Ishikawa (cell line): ENCODE measurements around the gene LAMA1.

Experiments used
- CEBPB ChIP-seq: IDR thresholded peaks from 2 replicates; pipeline ENCODE4 v1.6.1; 2012
- CREB1 ChIP-seq: IDR thresholded peaks from 2 replicates; pipeline ENCODE4 v1.6.1; 2012; ENCODE audit warnings: low read depth
- EGR1 ChIP-seq: IDR thresholded peaks from 2 replicates; pipeline ENCODE4 v1.6.1; 2012
- EP300 ChIP-seq: IDR thresholded peaks from 2 replicates; pipeline ENCODE4 v1.6.1; 2012; ENCODE audit warnings: borderline replicate concordance
- FOXM1 ChIP-seq: IDR thresholded peaks from 2 replicates; pipeline ENCODE4 v1.6.1; 2012; ENCODE audit warnings: low read depth, borderline replicate concordance
- NFIC ChIP-seq: IDR thresholded peaks from 2 replicates; pipeline ENCODE4 v1.6.1; 2012
- RAD21 ChIP-seq: IDR thresholded peaks from 2 replicates; pipeline ENCODE4 v1.6.1; 2012; ENCODE audit warnings: low read depth
- TAF1 ChIP-seq: IDR thresholded peaks from 2 replicates; pipeline ENCODE4 v1.6.1; 2012; ENCODE audit warnings: low read depth, mild to moderate bottlenecking
- TCF12 ChIP-seq: IDR thresholded peaks from 2 replicates; pipeline ENCODE4 v1.6.1; 2012; ENCODE audit warnings: low read depth
- TEAD4 ChIP-seq: IDR thresholded peaks from 2 replicates; pipeline ENCODE4 v1.6.1; 2012
- YY1 ChIP-seq: IDR thresholded peaks from 2 replicates; pipeline ENCODE4 v1.6.1; 2012; ENCODE audit warnings: low read depth
- ZBTB7A ChIP-seq: IDR thresholded peaks from 2 replicates; pipeline ENCODE4 v1.6.1; 2012; ENCODE audit warnings: low read depth
- TF ChIP-seq, protein P1 (sequence below): IDR thresholded peaks from 2 replicates; pipeline ENCODE4 v1.6.1; 2012; ENCODE audit warnings: low read depth, mild to moderate bottlenecking
- TF ChIP-seq, protein P2 (sequence below): IDR thresholded peaks from 2 replicates; pipeline ENCODE4 v1.6.1; 2012
- TF ChIP-seq, protein P3 (sequence below): IDR thresholded peaks from 2 replicates; pipeline ENCODE4 v1.6.1; 2012

Gene LAMA1

DNA sequence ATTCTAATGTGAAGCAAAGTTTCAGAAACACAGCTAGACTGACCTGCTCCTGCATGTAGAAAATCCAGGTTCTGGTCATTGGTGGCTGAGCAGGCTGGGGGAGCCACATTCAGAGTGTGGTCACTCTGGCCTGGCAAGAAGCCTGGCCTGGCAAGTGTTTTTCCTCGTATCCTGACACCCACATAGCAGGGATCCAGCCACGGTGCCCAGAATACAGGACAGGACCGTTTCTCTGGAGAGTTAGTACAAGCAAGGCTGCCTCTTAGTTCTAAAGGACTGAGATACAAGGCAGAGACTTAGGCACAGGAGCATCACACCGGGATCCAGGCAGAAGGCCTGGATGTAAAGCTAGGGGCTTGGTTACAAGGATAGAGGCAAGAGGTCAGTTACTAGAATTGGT, 4.8 kb upstream of the LAMA1 start:
- TF ChIP-seq FOXM1 (no peak), NFIC (no peak), TEAD4 (no peak), CREB1 (no peak), RAD21 (no peak), ZBTB7A (no peak), EP300 (no peak), TCF12 (no peak), TAF1 (no peak), YY1 (no peak), EGR1 (no peak), CEBPB (no peak)
- TF ChIP-seq, protein P1, sequence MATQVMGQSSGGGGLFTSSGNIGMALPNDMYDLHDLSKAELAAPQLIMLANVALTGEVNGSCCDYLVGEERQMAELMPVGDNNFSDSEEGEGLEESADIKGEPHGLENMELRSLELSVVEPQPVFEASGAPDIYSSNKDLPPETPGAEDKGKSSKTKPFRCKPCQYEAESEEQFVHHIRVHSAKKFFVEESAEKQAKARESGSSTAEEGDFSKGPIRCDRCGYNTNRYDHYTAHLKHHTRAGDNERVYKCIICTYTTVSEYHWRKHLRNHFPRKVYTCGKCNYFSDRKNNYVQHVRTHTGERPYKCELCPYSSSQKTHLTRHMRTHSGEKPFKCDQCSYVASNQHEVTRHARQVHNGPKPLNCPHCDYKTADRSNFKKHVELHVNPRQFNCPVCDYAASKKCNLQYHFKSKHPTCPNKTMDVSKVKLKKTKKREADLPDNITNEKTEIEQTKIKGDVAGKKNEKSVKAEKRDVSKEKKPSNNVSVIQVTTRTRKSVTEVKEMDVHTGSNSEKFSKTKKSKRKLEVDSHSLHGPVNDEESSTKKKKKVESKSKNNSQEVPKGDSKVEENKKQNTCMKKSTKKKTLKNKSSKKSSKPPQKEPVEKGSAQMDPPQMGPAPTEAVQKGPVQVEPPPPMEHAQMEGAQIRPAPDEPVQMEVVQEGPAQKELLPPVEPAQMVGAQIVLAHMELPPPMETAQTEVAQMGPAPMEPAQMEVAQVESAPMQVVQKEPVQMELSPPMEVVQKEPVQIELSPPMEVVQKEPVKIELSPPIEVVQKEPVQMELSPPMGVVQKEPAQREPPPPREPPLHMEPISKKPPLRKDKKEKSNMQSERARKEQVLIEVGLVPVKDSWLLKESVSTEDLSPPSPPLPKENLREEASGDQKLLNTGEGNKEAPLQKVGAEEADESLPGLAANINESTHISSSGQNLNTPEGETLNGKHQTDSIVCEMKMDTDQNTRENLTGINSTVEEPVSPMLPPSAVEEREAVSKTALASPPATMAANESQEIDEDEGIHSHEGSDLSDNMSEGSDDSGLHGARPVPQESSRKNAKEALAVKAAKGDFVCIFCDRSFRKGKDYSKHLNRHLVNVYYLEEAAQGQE = no peak
- TF ChIP-seq, protein P2, sequence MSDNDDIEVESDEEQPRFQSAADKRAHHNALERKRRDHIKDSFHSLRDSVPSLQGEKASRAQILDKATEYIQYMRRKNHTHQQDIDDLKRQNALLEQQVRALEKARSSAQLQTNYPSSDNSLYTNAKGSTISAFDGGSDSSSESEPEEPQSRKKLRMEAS = no peak
- TF ChIP-seq, protein P3, sequence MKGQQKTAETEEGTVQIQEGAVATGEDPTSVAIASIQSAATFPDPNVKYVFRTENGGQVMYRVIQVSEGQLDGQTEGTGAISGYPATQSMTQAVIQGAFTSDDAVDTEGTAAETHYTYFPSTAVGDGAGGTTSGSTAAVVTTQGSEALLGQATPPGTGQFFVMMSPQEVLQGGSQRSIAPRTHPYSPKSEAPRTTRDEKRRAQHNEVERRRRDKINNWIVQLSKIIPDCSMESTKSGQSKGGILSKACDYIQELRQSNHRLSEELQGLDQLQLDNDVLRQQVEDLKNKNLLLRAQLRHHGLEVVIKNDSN = no peak

DNA sequence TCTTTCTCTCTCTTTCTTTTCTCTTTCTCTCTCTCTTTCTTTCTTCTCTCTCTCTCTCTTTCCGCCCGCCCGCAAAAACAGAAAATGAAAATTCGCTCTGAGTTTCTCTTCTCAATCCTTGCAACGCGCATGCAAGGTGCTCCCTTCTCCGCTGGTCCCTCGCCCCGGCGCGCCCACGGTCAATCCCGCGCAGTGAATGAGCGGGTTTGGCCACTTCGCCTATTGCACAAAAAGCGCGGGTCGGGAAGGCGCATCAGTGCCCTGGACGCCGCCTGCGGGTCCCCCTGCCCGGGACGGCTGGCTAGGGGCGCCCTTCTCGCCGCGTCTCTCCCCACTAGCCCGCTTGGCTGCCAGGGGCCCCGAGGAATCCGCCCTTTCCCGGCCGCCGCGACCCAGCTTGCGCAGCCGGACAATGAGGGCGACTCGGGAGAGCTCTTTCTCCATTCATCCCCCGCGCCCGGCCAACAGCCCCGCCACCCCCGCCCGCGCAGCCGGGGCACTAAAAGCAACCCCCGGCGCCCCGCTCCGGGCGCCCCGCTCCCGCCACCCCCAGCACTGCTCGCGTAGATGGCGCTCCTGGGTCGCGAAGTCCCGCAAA, 706 bp downstream of the LAMA1 start:
- TF ChIP-seq CEBPB (no peak), TAF1 (no peak), RAD21 (no peak), YY1 (no peak), FOXM1 (no peak)
- TF ChIP-seq, protein P2 = no peak
- TF ChIP-seq, protein P3 = no peak
- TF ChIP-seq, protein P1 = no peak

DNA sequence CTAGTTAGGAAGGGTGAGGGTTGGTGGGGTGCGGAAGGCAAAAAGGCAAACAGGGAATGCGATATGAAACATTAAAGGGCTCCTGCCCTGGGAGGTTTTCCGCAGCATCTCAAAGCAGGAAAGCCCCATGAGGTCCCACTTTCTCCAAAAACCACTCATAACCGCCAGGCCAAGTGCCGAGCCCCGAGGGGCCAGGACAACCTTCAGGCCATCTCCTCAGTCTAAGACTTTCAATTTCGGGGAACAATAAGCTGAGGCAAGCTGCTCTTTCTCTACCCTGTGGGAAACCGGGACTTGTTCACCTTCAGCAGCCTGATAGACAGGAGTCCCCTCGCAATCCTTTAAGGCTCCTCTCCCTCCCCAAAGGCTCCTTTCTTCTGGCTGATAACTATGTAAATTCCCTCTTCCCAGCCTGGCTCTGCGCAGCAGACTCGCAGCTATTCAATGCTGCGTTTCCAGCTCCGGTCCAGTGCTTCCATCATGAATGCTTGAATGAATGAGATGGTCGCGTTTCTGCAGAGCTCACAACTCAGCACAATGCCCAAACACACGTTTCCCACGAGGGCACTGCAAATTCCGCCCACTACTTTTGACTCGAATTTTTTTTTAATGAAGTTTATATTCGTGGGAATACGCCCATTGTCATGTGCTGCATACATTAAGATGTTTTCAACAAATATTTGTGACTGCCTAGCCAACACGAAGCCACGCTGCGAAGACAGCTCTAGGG, 1.4 kb downstream of the LAMA1 start:
- TF ChIP-seq NFIC = no peak
- no peak for TF ChIP-seq EGR1
- no peak for TF ChIP-seq EP300
- TF ChIP-seq RAD21 = no peak
- no peak for TF ChIP-seq ZBTB7A
- no peak for TF ChIP-seq TCF12
- TF ChIP-seq, protein P2 = no peak
- TF ChIP-seq, protein P1 = no peak

DNA sequence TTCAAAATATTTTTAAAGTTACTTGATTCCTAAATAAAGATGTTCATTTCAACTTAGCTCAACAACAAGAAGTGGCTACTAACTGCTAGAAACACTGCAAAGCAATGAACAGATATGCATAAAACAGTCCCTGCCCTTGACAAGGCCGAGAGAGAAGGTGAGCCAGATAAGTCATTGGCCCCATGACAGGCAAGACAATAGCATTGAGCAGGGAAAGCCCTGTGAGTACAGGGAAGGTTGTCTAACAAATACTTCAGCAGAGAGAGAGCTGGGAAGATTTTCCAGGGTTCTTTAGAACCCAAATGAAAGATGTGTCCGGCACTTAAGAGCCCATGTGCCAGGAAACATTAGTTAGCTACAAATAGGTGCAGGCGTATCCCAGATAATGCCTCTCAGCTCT, 4.7 kb downstream of the LAMA1 start:
- TF ChIP-seq TAF1 (no peak), EGR1 (no peak), ZBTB7A (no peak), NFIC (no peak), YY1 (no peak), FOXM1 (no peak), TEAD4 (no peak), TCF12 (no peak), CREB1 (no peak), EP300 (no peak)
- TF ChIP-seq, protein P3 = no peak
- TF ChIP-seq, protein P2 = no peak
